Kidney epithelial cell (primary cell): Measurements from ENCODE around the gene KRT36. TPM values are rescaled to one million over a fixed set of nuclear protein-coding genes. Genes with fewer than 3 reads are reported as not detected.
A peak's percentile ranks its signal among the peaks of the same experiment; 100 is the strongest.

Experiments
- DNase-seq: peaks from one replicate; pipeline ENCODE4 v3.0.0-alpha.2; 2010; ENCODE audit warnings: low read depth
- H3K27me3 ChIP-seq: 2 replicates; pipeline ENCODE4 v1.6.0; 2011; ENCODE audit warnings: low read length; ENCODE audit not compliant: control insufficient read depth, insufficient read depth
- H3K36me3 ChIP-seq: 2 replicates; pipeline ENCODE4 v1.5.1; 2011; ENCODE audit warnings: low read length; ENCODE audit not compliant: control insufficient read depth, insufficient read depth
- H3K4me3 ChIP-seq: 2 replicates; pipeline ENCODE4 v1.5.1; 2011; ENCODE audit warnings: low read depth, mild to moderate bottlenecking, control low read depth, low read length
- CTCF ChIP-seq: IDR thresholded peaks from 2 replicates; pipeline ENCODE4 v1.5.1; 2011; ENCODE audit warnings: mild to moderate bottlenecking, moderate library complexity, low read length, control low read depth, inconsistent platforms; ENCODE audit not compliant: insufficient read depth, poor library complexity, severe bottlenecking
- total RNA-seq: library from RNA; depleted of rRNA; stranded (reverse); fragments of >200 nt; gene quantifications from 2 replicates; pipeline ENCODE4 v1.2.3, GENCODE V29; 2015

The KRT36 gene
- total RNA-seq, 1 donor from 2014 or later: not detected

- H3K27me3 ChIP-seq: no peaks in the 10 kb centered on the region
- DNase-seq: no peak
- H3K36me3 ChIP-seq: no peaks in the 10 kb centered on the region
- H3K4me3 ChIP-seq: no peak overlapping the region
- TF ChIP-seq CTCF: peak; percentile 37
These were observed 2.7 kb downstream of the KRT36 start for GRCh38 chr17:41486809-41487530.

GRCh38 chr17:41486316-41486715, 3.4 kb downstream of the KRT36 start:
- Histone ChIP-seq H3K27me3 (no peaks in the 10 kb centered on the region), H3K4me3 (no peak overlapping the region), H3K36me3 (no peaks in the 10 kb centered on the region)
- DNase-seq: no peak
- no peak for TF ChIP-seq CTCF

GRCh38 chr17:41484920-41485904, 4.5 kb downstream of the KRT36 start:
- no peak overlapping the region for H3K4me3 ChIP-seq

GRCh38 chr17:41483991-41484826, 5.5 kb downstream of the KRT36 start:
- Histone ChIP-seq H3K4me3 (no peak overlapping the region), H3K36me3 (no peaks in the 10 kb centered on the region), H3K27me3 (no peaks in the 10 kb centered on the region)
- no peak for TF ChIP-seq CTCF
- no peak for DNase-seq

More at GRCh38 chr17:41484920-41485904, 4.5 kb downstream of the KRT36 start:
- no peak for TF ChIP-seq CTCF
- no peak for DNase-seq
- H3K36me3 ChIP-seq: no peaks in the 10 kb centered on the region
- no peaks in the 10 kb centered on the region for H3K27me3 ChIP-seq

GRCh38 chr17:41483531-41483930, 6.2 kb downstream of the KRT36 start:
- H3K4me3 ChIP-seq: no peak overlapping the region
- TF ChIP-seq CTCF: no peak
- no peaks in the 10 kb centered on the region for H3K27me3 ChIP-seq
- no peak for DNase-seq
- no peaks in the 10 kb centered on the region for H3K36me3 ChIP-seq
